NCI-H524 (cell line): Measurements from ENCODE around the gene EML2.

Experiments used
- DNase-seq, 2 experiments: peaks; one replicate each; lab custom pipeline; 2025; lab: John Stamatoyannopoulos, UW

The EML2 gene

GRCh38 chr19:45587873-45588272 lies 51.3 kb downstream of the EML2 start:
- DNase-seq = no peak

GRCh38 chr19:45585158-45585577 lies 54.0 kb downstream of the EML2 start:
- DNase-seq = no peak

GRCh38 chr19:45584332-45585157 lies 54.7 kb downstream of the EML2 start, which contains the start of gene OPA3:
TSS of gene OPA3 (minus strand) at chr19:45584802. CDS start at chr19:45584764, 38 bp downstream.
- DNase-seq = peak; percentile 98 to 99

GRCh38 chr19:45581576-45581975 lies 57.6 kb downstream of the EML2 start:
- DNase-seq = no peak

- no peak for DNase-seq
These were observed 60.3 kb downstream of the EML2 start for GRCh38 chr19:45578861-45579260.

- no peak for DNase-seq
These were observed 61.9 kb downstream of the EML2 start for GRCh38 chr19:45577111-45577905.

GRCh38 chr19:45576682-45577081 lies 62.5 kb downstream of the EML2 start:
- no peak for DNase-seq

GRCh38 chr19:45575216-45575615 lies 64.0 kb downstream of the EML2 start:
- DNase-seq = no peak

GRCh38 chr19:45574526-45574925 lies 64.7 kb downstream of the EML2 start:
- no peak for DNase-seq

- DNase-seq = no peak
These were observed 67.6 kb downstream of the EML2 start for GRCh38 chr19:45571457-45572220.

- peak in 1 of 2 experiments; percentile 37 for DNase-seq
These were observed 69.4 kb downstream of the EML2 start for GRCh38 chr19:45569619-45570421.

GRCh38 chr19:45568732-45569131 lies 70.5 kb downstream of the EML2 start:
- DNase-seq = no peak

GRCh38 chr19:45567609-45568008 lies 71.6 kb downstream of the EML2 start:
- no peak for DNase-seq

GRCh38 chr19:45564131-45564780 lies 74.9 kb downstream of the EML2 start:
- peak; percentile 68 to 69 for DNase-seq

- no peak for DNase-seq
These were observed 78.5 kb downstream of the EML2 start for GRCh38 chr19:45560686-45561085.

GRCh38 chr19:45560038-45560437 lies 79.2 kb downstream of the EML2 start:
- no peak for DNase-seq
